Sciatic nerve (tissue), 2 donors: ENCODE data around the gene AMOTL2. TPM values are rescaled to one million over a fixed set of nuclear protein-coding genes. Genes with fewer than 3 reads are reported as not detected.

Experiments
- ATAC-seq: fragments of 200-7000 bp; cut with Tn5 transposase; one replicate; pipeline ENCODE4 v1.9.1; 2020; ENCODE audit warnings: mild to moderate bottlenecking, moderate library complexity
- DNase-seq: peaks from one replicate; pipeline ENCODE4 v3.0.0-alpha.2; 2020; ENCODE audit warnings: low spot score
- intact Hi-C: fragments of 100-400 bp; cut with DNase I; formaldehyde crosslinking; loops from one replicate; pipeline ENCODE4 v1.14.2; 2022
- total RNA-seq: library from RNA; stranded (reverse); fragmentation: NEBNext Ultra II Directional; extraction: Animal tissue kit (Norgen Biotek cat#: 25700); gene quantifications from one replicate; pipeline ENCODE4 v1.2.1, GENCODE V29; 2021
- donor health status: DM: no; HTN: no; CAD: no.
- donor health status: DM: no; HTN: no; CAD: no.

The AMOTL2 gene
- total RNA-seq, 1 donor from 2014 or later, result 158 TPM

- DNase-seq (peak; percentile 69), ATAC-seq (peak; percentile 87)
- intact Hi-C loops, result no loop called here
These were observed 47.3 kb downstream of the AMOTL2 start for GRCh38 chr3:134326760-134327593.

GRCh38 chr3:134326126-134326525 is 48.1 kb downstream of the AMOTL2 start:
- intact Hi-C loops, result no loop called here
- ATAC-seq, result no peak

GRCh38 chr3:134325706-134326105 is 48.5 kb downstream of the AMOTL2 start:
- DNase-seq, result peak; percentile 54
- intact Hi-C loops, result no loop called here
- no peak for ATAC-seq

More at GRCh38 chr3:134326126-134326525, 48.1 kb downstream of the AMOTL2 start:
- peak; percentile 54 for DNase-seq

GRCh38 chr3:134325061-134325705 is 49.1 kb downstream of the AMOTL2 start:
- DNase-seq (peak; percentile 21), ATAC-seq (no peak)
- intact Hi-C loops, result no loop called here

GRCh38 chr3:134323966-134324962 is 50.0 kb downstream of the AMOTL2 start:
- DNase-seq (peak; percentile 39), ATAC-seq (no peak)
- intact Hi-C loops, result no loop called here

GRCh38 chr3:134322286-134322685 is 52.0 kb downstream of the AMOTL2 start:
- no peak for DNase-seq
- intact Hi-C loops, result no loop called here
- ATAC-seq, result no peak

- ATAC-seq, result no peak
- intact Hi-C loops, result no loop called here
- DNase-seq, result peak; percentile 38
These were observed 53.5 kb downstream of the AMOTL2 start for GRCh38 chr3:134320749-134321148.

GRCh38 chr3:134319931-134320330 is 54.3 kb downstream of the AMOTL2 start:
- DNase-seq (no peak), ATAC-seq (no peak)
- intact Hi-C loops, result no loop called here

GRCh38 chr3:134318166-134318565 is 56.1 kb downstream of the AMOTL2 start:
- no peak for DNase-seq
- no peak for ATAC-seq
- intact Hi-C loops, result no loop called here

GRCh38 chr3:134317106-134317947 is 56.9 kb downstream of the AMOTL2 start:
- DNase-seq, result peak; percentile 38
- intact Hi-C loops, result no loop called here
- no peak for ATAC-seq

- ATAC-seq (peak; percentile 89), DNase-seq (peak; percentile 87)
- intact Hi-C loops, result no loop called here
These were observed 58.8 kb downstream of the AMOTL2 start for GRCh38 chr3:134315286-134316106.

GRCh38 chr3:134314588-134315285 is 59.5 kb downstream of the AMOTL2 start:
- ATAC-seq (peak; percentile 21), DNase-seq (peak; percentile 54)
- intact Hi-C loops, result loop anchor here (5.0 kb wide), 1 partner anchor 58 kb away; the partner anchor contains the start of gene AMOTL2

- ATAC-seq, result no peak
These were observed 60.2 kb downstream of the AMOTL2 start for GRCh38 chr3:134313847-134314587.

GRCh38 chr3:134312873-134313846 is 61.1 kb downstream of the AMOTL2 start:
- DNase-seq, result peak; percentile 82
- peak; percentile 70 for ATAC-seq
- intact Hi-C loops, result loop anchor here (5.0 kb wide), 1 partner anchor 59 kb away; the partner anchor contains the start of gene AMOTL2

More at GRCh38 chr3:134313847-134314587, 60.2 kb downstream of the AMOTL2 start:
- peak; percentile 51 for DNase-seq
- intact Hi-C loops, result loop anchor here (5.0 kb wide), 1 partner anchor 58 kb away; the partner anchor contains the start of gene AMOTL2
